ENCODE measurements around the gene ARSK.

DNA sequence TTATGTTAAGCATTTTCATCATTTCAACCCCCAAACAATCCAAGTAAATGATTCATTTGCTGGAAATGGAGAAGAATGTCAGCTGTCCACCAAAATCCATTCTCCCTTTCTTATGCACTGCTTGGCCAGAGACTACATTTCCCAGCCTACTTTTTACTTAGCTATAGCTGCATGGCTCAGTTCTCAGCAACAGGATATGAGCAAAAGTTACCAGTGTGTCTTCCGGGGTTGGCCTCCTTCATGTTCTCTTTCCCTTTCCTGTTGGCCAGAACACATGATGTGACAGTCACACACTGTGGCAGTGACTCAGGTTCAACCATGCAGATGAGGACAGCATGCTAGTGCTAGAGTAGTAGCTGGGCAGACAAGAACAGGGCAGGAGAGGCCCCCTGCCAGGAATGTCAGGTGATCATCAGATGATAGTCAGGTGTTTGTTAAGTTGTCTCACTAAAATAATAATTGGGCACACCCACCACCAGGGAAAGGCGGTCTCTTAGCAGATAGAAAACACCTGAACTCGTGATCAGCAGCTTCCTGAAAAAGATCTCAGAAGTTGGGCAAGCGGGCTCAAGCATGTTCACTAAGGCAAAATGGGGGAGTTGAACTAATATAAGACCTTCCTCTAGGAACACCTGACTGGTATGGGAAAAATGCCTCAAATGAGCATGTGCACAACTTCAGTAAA lies 77.2 kb downstream of the ARSK start:
- TF ChIP-seq POLR2A (IDR thresholded peaks at IDR 0.05) (no peak), EP300 (IDR thresholded peaks at IDR 0.05) (no peak)
- TF ChIP-seq, protein P1, sequence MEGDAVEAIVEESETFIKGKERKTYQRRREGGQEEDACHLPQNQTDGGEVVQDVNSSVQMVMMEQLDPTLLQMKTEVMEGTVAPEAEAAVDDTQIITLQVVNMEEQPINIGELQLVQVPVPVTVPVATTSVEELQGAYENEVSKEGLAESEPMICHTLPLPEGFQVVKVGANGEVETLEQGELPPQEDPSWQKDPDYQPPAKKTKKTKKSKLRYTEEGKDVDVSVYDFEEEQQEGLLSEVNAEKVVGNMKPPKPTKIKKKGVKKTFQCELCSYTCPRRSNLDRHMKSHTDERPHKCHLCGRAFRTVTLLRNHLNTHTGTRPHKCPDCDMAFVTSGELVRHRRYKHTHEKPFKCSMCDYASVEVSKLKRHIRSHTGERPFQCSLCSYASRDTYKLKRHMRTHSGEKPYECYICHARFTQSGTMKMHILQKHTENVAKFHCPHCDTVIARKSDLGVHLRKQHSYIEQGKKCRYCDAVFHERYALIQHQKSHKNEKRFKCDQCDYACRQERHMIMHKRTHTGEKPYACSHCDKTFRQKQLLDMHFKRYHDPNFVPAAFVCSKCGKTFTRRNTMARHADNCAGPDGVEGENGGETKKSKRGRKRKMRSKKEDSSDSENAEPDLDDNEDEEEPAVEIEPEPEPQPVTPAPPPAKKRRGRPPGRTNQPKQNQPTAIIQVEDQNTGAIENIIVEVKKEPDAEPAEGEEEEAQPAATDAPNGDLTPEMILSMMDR (IDR thresholded peaks at IDR 0.05) = no peak

All from tibial nerve (tissue), 4 donors.